Activated CD8-positive, alpha-beta memory T cell treated with anti-CD3 and anti-CD28 coated beads for 4 hours (primary cell): ENCODE results near the gene DUSP16.
"Not testable (repeated sequence)": the region's sequence is repeated elsewhere in the genome, so short reads cannot be mapped to it uniquely, and the experiment has no call there.

Source experiments
- DNase-seq, 2 donors: peaks; one replicate each; pipeline ENCODE4 v3.0.0-alpha.2; 2020; ENCODE audit warnings: low read depth in 2 of 2

Gene DUSP16

GRCh38 chr12:12498210-12498609 lies 64.5 kb downstream of the DUSP16 start:
- no peak for DNase-seq

- DNase-seq, result no peak
Measured at GRCh38 chr12:12495536-12495935, 67.1 kb downstream of the DUSP16 start.

- DNase-seq, result no peak
Measured at GRCh38 chr12:12492547-12492946, 70.1 kb downstream of the DUSP16 start.

GRCh38 chr12:12491606-12492005 lies 71.1 kb downstream of the DUSP16 start:
- no peak for DNase-seq

DNA sequence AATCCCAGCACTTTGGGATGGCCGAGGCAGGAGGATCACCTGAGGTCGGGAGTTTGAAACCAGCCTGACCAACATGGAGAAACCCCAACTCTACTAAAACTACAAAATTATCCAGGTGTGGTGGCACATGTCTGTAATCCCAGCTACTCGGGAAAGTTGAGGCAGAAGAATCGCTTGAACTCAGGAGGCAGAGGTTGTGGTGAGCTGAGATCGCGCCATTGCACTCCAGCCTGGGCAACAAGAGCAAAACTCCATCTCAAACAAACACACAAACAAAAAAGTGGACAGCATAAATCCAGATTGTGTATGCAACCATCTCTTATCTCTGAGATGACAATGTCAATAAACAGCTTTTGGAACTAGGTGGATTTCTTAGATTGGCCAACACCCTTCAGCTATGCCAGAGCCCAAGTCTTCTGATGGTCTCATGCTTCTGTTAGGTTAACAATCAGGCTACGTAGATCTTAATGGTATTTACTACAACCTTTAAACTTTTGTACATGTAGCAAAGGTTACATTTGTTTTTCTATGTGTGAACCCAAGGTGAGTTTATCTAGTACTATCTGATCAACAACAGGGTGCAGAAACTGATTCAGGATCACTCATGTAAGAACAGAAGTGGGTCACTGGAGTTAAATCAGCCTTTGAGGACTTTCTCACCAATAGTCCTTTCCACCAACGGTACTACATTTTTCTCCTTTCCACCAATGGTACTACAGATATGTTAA lies 73.7 kb downstream of the DUSP16 start:
- no peak for DNase-seq

DNA sequence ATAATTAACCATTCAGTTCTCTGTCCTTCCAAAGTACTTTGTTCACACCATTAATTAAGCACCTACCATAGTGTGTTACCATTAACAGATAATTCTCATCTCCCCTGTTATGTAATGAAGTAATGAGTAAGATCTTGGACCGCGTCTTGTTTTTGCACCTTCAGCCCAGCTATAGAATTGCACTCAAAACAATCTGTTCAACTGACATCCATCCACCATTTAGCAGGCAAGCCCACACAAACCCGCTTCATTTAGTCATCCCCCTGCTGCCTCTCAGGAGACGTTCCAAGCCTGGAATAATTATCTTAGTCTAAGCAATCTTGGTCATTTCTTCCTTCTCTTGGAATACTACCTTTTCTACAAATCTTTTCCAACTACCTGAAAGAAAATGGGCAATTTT lies 74.4 kb downstream of the DUSP16 start:
- no peak for DNase-seq

- DNase-seq, result no peak
Measured at GRCh38 chr12:12487490-12487889, 75.2 kb downstream of the DUSP16 start.

GRCh38 chr12:12486661-12487240 lies 75.9 kb downstream of the DUSP16 start:
- no peak for DNase-seq

DNA sequence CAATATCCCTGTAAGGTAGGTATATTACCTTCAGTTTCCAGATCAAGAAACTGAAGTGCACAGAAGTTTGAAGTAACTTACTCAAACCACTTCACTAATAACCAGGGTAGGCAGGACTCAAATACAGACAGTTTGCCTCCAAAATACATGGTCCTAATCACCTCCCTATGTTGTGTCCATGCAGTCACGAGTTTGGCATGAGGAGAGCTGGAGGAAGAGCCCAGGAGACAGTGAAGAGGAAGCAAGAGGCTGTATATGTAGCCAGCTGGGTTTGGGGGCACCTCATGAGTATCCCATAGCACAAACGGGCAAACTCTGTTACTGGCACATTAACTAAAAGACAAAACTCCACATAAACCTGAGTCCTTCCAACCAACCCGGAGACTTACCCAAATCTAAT lies 79.2 kb downstream of the DUSP16 start:
- DNase-seq, result no peak

- DNase-seq, result no peak
Measured at GRCh38 chr12:12482959-12483358, 79.7 kb downstream of the DUSP16 start.

DNA sequence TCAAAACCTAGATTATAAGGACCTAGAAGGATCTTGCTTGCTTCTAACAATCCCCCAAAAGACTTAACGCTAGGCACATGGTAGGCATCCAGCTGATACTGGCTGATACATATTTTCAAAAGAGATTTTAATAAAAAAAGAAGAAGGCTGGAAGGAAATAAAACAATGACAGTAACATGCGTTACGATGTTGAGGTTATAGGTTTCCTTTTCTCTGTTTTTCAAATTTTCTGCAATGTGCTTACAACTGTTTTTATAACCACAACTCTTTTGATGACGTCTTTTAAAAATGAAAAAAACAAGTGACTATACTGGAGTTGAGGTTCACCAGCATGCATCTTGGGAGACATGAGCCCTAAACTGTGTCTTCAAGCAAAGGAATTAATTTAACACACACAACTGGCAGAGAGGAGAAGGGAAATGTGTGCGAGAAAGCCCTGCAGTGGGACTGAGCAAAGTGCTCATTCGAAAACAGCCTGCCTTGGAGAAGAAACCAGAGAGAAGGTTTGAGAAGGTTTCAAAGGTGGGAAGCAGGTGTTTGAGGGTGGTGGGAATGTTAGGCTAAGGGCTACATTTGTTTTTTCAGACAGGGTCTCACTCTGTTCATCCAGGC lies 80.4 kb downstream of the DUSP16 start:
- DNase-seq, result no peak

DNA sequence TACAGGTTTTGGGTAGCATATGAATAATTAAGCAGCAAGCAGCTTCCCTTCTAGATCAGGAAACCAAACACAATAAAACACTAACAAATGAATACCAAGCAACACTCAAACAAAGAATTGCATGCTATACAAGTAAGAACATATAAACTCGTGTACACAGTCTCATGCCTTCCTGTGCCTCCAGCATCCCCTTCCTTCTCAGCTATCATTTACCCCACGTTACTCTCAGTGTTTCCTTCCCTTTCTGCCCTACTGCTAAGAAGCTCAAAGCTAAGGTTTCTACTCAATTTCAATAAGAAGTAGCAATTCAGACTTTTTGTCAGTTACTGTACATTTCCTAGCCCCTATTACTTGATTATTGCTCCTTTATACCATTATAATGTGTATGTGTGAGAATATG lies 81.0 kb downstream of the DUSP16 start:
- DNase-seq, result no peak

DNA sequence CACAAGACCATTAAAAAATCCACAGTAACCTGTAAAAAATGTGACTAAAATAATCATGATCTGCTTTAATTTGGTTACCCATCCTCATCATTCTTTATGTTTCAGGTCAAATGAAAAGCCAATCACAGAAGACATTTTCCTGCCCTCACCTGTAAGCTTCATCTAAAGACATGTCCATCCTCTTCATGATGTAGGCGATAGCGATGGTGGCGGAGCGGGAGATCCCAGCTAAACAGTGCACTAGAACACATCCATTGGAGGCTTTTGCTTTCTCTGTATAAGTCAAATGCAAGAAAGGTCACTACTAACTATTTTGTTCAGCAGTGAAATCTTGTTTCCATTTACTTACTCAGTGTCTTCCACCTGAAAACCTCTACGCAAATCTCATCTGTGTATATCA lies 82.6 kb downstream of the DUSP16 start:
- DNase-seq, result no peak

GRCh38 chr12:12477532-12477890 lies 85.2 kb downstream of the DUSP16 start:
- no peak for DNase-seq

DNA sequence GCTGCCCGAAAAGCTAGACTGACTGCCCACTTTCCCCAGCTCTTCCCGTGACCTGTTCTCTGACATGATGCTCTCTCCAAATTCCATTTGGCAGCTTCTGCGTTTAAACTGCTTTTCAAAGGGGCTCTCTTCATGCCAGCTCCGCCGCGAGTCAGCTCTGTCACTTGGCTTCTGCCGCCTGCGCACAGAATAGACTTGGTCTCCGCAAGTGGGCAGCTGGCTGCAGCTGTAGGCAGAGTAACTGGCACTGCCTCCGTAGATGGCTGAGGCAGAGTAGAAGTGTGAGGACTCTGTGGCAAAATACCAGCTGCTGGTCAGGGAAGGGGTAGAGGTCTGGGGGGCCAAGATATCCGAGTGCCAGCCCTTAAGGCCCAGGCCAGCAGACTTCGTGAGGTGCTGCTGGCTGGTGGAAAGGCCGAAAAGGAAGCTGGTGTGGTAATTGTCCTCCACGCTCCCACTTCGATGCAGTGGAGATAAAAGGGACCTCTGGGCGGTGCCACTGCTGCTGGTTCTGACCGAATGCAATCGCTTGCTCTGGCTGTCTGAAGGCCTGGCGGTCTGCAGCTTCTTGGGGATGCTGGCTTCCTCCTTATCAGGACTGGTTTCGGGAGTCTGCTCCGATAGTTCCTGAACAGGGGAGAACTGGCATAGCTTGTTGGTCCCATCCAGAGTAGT lies 85.7 kb downstream of the DUSP16 start:
- no peak for DNase-seq

DNA sequence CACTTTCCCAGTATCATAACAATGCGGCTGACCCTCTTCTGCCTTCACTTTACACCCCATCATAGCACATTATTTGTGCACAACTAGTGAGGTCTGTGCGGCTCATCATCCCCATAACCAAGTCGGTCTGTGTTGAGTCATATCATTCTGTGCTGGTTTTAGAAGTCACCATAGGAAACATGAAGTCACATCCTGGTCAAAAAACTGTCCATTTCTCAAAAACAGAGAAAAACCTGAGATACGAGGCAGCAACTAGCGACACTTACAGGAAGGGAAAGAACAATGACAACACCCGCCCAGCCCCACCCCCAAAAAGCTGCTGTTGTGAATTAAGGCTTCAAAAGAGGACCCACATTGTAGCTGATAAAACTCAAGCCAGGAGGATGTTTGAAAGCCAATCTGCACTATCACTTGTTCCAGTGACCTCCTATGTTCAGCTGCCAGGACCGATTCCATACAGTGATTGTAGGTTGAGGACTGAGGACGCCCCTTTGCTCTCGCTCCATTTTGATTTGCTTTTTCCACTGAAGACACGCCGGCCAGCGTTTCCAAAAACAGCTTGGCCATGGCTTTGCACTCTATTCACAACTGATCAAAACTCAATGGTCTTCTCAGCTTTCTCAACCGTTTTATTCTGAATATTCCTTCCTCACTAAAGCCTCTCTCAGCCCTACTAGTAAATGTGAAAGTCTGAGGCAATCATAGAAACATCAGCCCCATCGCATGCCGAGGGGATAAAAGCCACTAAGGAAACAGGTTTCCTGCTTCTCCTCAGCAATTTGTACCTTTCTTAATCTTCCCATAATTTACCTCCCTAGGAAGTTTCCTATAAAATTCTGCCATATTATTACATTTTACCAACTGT lies 87.5 kb downstream of the DUSP16 start:
- no peak for DNase-seq

DNA sequence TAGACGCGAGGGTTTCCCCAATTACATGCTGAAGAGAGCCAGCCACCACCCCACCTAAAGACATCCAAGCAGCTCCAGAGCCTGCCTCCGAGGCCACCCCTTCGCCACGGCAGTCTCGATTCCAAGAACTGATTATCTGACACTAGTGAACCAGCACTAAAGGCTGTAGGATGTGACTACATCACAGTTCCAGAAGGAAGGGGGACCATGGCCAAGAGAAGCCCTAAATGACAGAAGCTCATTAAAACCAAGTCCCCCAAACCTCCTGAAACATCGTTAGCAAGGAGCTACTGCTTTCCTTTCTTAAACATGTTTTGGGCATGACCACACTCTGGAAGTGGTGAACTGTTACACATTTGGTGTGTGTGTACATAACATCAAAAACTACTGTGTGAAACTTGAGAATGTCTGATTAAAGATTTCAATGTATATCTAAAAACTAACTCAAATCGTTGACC lies 88.2 kb downstream of the DUSP16 start:
- DNase-seq, result no peak

DNA sequence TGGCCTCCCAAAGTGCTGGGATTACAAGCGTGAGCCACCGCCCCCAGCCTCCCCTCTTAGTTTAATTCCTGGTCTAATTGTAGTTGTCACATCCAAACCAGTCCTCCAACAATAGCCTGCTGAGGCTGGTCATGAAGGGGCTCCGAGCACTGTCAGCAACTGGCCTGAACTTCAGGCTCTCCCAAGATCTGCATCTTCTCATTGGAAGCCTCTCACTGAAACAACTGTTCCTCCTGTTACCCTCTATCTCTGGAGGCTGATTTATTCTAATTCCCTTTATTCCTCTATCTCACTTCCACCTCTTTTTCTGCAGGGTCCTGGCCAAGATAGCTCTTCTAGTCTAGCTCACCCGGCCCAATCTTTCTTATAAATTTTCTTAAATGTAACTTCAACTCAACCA lies 89.4 kb downstream of the DUSP16 start:
- no peak for DNase-seq

- DNase-seq, result not testable (repeated sequence)
Measured at GRCh38 chr12:12471982-12472961, 90.4 kb downstream of the DUSP16 start.

DNA sequence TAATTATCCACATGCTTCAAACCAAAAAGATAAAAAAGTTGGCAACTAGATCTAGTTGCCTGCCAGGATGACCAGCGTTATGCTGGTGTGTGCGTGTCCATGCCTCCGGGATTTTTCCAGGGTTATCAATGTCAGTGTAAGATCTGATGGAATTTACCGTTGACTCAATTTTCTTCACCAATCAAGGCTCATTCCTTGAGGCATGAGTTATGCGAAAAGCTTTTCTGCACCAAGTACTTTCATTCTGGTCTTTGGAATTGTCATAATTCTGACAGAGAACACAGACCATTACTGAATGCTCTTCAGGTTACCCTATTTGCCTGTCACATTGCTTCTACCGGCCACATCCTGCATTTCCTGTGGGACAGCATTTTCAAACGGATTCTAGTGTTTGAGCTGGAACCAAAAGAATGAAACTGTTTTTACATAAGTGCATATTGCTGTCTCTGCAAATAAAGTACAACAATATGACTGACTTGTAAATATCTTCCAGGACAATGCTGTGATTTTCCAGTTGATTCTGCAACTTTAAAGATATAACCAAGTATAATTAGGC lies 91.8 kb downstream of the DUSP16 start:
- no peak for DNase-seq
